Measurements from ENCODE around the gene MYLK. TPM values are rescaled to one million over a fixed set of nuclear protein-coding genes. Genes with fewer than 3 reads are reported as not detected.
A peak's percentile ranks its signal among the peaks of the same experiment; 100 is the strongest.

MYLK gene
- total and polyA plus RNA-seq, 9 of the 15 experiments (the other 6 are each of a cell fraction or from before 2014, with no cell fraction given): 0.11 to 0.53 (median 0.18) TPM; not detected in 2

DNA sequence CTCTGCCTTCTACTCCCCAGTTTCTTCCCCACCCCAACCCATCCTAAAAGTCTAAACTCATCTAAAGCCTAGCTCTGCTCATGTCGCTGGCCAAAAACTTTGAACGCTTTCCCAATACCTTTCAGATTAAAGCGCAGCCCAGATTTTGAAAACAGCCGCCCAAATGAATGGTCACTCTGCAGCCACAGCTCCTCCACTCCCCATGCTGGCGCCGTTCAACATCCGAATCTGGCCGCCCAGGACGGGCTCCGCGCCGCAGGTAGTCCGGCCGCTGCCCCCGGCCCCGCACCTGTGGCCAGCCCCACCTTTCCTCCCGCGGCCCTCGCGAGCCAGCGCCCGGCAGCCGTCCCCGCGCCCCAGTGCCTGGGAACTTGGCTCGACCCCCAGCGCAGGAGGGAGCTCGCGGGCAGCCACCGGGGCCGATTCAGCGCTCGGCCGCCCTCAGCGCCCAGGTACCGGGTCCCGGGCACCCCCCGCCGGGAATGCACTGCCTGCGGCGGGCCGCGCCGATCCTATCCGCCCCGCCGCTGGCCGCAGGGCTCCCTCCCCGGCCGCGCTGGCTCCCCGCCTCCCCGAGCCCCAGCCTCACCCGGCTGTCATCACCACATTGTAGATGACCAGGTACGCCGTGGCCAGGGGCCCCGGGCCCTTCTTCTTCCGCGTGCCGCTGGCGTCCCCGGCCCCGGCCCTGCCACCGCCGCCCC, 299.7 kb downstream of the MYLK start (continued):
- TF ChIP-seq, protein P1, sequence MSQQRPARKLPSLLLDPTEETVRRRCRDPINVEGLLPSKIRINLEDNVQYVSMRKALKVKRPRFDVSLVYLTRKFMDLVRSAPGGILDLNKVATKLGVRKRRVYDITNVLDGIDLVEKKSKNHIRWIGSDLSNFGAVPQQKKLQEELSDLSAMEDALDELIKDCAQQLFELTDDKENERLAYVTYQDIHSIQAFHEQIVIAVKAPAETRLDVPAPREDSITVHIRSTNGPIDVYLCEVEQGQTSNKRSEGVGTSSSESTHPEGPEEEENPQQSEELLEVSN (IDR thresholded peaks at IDR 0.05; ENCODE audit: borderline replicate concordance in 1 of 2, extremely low read depth in 1 of 2, insufficient read depth in 1 of 2, insufficient read length in 1 of 2, low read depth in 1 of 2, low read length in 1 of 2, poor library complexity in 1 of 2, severe bottlenecking in 1 of 2): no peak
- TF ChIP-seq SIN3A (IDR thresholded peaks at IDR 0.05; ENCODE audit: borderline replicate concordance in 2 of 2, control insufficient read depth in 1 of 2, low read depth in 2 of 2, low read length in 2 of 2): 0 out of 4 replicates have a peak, but pooled peaks of 1 of the 2 experiments have one; percentile 4
- 0 out of 2 replicates have a peak, but pooled peaks have one; percentile 53 for TF ChIP-seq PHF21A (IDR thresholded peaks at IDR 0.05; ENCODE audit: borderline replicate concordance, low read depth)
- no peak for TF ChIP-seq RREB1 (CRISPR knock-in tag; IDR thresholded peaks at IDR 0.05)
- TF ChIP-seq SMARCA5 (IDR thresholded peaks at IDR 0.05): no peak
- no peak for TF ChIP-seq HIVEP1 (CRISPR knock-in tag; IDR thresholded peaks at IDR 0.05)
- TF ChIP-seq KAT8 (IDR thresholded peaks at IDR 0.05; ENCODE audit: low read depth): no peak
- no peak for TF ChIP-seq BRD4 (IDR thresholded peaks at IDR 0.05)
- TF ChIP-seq TAF7 (tag; IDR thresholded peaks at IDR 0.05): 0 out of 2 replicates have a peak, but pooled peaks have one; percentile 18
- no peak for TF ChIP-seq CUX1 (CRISPR knock-in tag; IDR thresholded peaks at IDR 0.05)
- no peak for TF ChIP-seq ZBED1 (IDR thresholded peaks at IDR 0.05)
- TF ChIP-seq ZNF184 (CRISPR knock-in tag; IDR thresholded peaks at IDR 0.05): no peak
- TF ChIP-seq NFATC3 (IDR thresholded peaks at IDR 0.05): no peak
- TF ChIP-seq, protein P2, sequence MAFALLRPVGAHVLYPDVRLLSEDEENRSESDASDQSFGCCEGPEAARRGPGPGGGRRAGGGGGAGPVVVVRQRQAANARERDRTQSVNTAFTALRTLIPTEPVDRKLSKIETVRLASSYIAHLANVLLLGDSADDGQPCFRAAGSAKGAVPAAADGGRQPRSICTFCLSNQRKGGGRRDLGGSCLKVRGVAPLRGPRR (CRISPR knock-in tag; IDR thresholded peaks at IDR 0.05): no peak
- 0 out of 2 replicates have a peak, but pooled peaks have one; percentile 39 for TF ChIP-seq GATAD2B (IDR thresholded peaks at IDR 0.05; ENCODE audit: borderline replicate concordance)

All from K562 (cell line).